Vagina (tissue), 2 donors: ENCODE data around the gene GPC5.

Experiments
- CTCF ChIP-seq, 3 experiments: fragments of 450-650 bp in 2 of 3; fragments of 200-600 bp in 1 of 3; sonication (generic) in 1 of 3; IDR thresholded peaks; one replicate each; pipeline ENCODE4 v1.5.1; 2017 to 2019; ENCODE audit warnings: antibody characterized with exemption in 3 of 3, mild to moderate bottlenecking in 2 of 3, moderate library complexity in 2 of 3
- POLR2AphosphoS5 ChIP-seq, 2 donors: sonication (generic); formaldehyde crosslinking; IDR thresholded peaks; one replicate each; pipeline ENCODE4 v1.9.0; 2017; ENCODE audit warnings: antibody characterized with exemption in 2 of 2, mild to moderate bottlenecking in 2 of 2, low read depth in 1 of 2; ENCODE audit not compliant: insufficient read depth in 1 of 2

DNA sequence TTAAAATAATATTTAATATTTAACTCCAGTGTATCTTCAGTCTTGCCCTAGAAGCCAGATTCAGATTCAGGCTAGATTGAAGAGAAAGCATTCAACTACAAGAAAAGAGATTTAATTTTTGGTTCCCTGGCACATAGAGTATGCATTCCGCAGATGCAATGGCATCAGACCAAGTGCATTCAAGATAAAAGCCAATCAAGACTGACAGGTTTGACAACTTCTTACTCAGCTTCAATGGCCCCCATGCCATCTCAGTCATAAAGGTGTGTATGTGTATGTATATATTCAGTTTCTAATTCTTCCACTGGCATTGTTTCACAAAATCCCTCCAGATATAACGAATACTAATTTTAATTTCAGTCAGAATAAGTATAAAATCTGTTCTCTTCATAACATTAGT is 1177.4 kb downstream of the GPC5 start:
- TF ChIP-seq CTCF (IDR thresholded peaks at IDR 0.05), result no peak
- TF ChIP-seq POLR2AphosphoS5 (IDR thresholded peaks at IDR 0.05; ENCODE audit: insufficient read depth in 1 of 2, low read depth in 1 of 2), result no peak
